ENCODE results near the gene LRRC43. TPM values are rescaled to one million over a fixed set of nuclear protein-coding genes. Genes with fewer than 3 reads are reported as not detected.

The LRRC43 gene
- total RNA-seq, 1 experiment from 2014 or later, result 0.66 TPM

DNA sequence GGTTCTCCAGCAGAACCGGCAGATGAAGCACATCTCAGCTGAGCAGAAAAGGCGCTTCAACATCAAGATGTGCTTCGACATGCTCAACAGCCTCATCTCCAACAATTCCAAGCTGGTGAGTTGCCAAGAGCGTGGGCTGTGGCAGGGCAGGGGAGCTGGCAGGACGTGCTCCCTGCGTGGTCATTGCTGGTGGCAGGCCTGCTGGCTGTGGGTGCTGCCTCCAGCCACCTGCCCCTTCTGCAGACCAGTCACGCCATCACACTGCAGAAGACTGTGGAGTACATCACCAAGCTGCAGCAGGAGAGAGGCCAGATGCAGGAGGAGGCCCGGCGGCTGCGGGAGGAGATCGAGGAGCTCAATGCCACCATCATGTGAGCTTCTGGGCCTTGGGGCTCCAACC is 44.7 kb upstream of the LRRC43 start:
- H3K4me3 ChIP-seq (ENCODE audit: low read length), result no peak overlapping the region

DNA sequence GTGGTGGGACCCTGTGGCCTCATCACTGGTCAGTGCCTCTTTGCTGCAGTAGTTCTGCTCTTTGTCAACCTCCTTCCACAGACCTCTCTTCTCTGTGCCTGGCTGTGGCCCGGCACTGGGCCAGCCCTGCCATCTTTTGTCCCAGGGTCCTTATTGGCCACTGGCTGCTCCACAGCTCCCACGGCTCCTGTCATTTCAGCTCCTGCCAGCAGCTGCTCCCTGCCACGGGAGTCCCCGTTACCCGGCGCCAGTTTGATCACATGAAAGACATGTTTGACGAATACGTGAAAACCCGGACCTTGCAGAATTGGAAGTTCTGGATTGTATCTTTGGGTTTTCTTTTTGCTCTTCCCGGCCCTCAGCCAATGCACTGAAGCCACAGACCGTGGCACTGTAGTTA is 44.3 kb upstream of the LRRC43 start:
- Histone ChIP-seq H3K4me2 (ENCODE audit: low read length) (no peak overlapping the region), H3F3A (ENCODE audit: low read length, unreplicated experiment) (no peaks in the 10 kb centered on the region), H2AFZ (ENCODE audit: low read length) (no peak overlapping the region), H3K9me3 (ENCODE audit: low read length) (no peaks in the 10 kb centered on the region), H3K36me3 (ENCODE audit: low read depth, low read length) (peaks cover 23% of the 10 kb centered on the region; the same call in 1 of the 2 replicates), H3K27me3 (ENCODE audit: low read length) (no peaks in the 10 kb centered on the region), H3K27ac (ENCODE audit: low read length) (no peak overlapping the region), H3K4me1 (ENCODE audit: insufficient read depth, low read length) (no peaks in the 10 kb centered on the region), H3K79me2 (ENCODE audit: low read length) (no peaks in the 10 kb centered on the region), H3K4me3 (ENCODE audit: low read length) (no peak overlapping the region), H3K9ac (ENCODE audit: low read length) (no peak overlapping the region), H3K9me2 (replicated peaks; ENCODE audit: low read length) (no peaks in the 10 kb centered on the region), H4K20me1 (ENCODE audit: low read length) (no peaks in the 10 kb centered on the region)
- TF ChIP-seq, protein P1, sequence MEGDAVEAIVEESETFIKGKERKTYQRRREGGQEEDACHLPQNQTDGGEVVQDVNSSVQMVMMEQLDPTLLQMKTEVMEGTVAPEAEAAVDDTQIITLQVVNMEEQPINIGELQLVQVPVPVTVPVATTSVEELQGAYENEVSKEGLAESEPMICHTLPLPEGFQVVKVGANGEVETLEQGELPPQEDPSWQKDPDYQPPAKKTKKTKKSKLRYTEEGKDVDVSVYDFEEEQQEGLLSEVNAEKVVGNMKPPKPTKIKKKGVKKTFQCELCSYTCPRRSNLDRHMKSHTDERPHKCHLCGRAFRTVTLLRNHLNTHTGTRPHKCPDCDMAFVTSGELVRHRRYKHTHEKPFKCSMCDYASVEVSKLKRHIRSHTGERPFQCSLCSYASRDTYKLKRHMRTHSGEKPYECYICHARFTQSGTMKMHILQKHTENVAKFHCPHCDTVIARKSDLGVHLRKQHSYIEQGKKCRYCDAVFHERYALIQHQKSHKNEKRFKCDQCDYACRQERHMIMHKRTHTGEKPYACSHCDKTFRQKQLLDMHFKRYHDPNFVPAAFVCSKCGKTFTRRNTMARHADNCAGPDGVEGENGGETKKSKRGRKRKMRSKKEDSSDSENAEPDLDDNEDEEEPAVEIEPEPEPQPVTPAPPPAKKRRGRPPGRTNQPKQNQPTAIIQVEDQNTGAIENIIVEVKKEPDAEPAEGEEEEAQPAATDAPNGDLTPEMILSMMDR (conservative IDR thresholded peaks at IDR 0.05; ENCODE audit: low read depth, low read length), result no peak
- TF ChIP-seq EZH2 (IDR thresholded peaks at IDR 0.05; ENCODE audit: low read length, unreplicated experiment), result no peak
- TF ChIP-seq EZH2phosphoT487 (IDR thresholded peaks at IDR 0.05; ENCODE audit: borderline replicate concordance, low read length), result no peak
- POLR2A ChIA-PET (ENCODE audit: unreplicated experiment), result no interaction called here
- CTCF ChIA-PET, result no interaction called here
- no TSS peak for BruUV-seq (replicated peaks)
- DNase-seq (no peak), ATAC-seq (no peak)
- intact Hi-C loops (cut with micrococcal nuclease), result no loop called here

More for the DNA sequence above, 44.7 kb upstream of the LRRC43 start:
- TF ChIP-seq EZH2 (IDR thresholded peaks at IDR 0.05; ENCODE audit: low read length, unreplicated experiment) (no peak), EZH2phosphoT487 (IDR thresholded peaks at IDR 0.05; ENCODE audit: borderline replicate concordance, low read length) (no peak)
- TF ChIP-seq, protein P1 (conservative IDR thresholded peaks at IDR 0.05; ENCODE audit: low read depth, low read length), result no peak
- POLR2A ChIA-PET (ENCODE audit: unreplicated experiment), result no interaction called here
- intact Hi-C loops (cut with micrococcal nuclease), result no loop called here
- Histone ChIP-seq H2AFZ (ENCODE audit: low read length) (no peak overlapping the region), H3K9ac (ENCODE audit: low read length) (no peak overlapping the region), H4K20me1 (ENCODE audit: low read length) (no peaks in the 10 kb centered on the region), H3K4me1 (ENCODE audit: insufficient read depth, low read length) (no peaks in the 10 kb centered on the region), H3K9me2 (replicated peaks; ENCODE audit: low read length) (no peaks in the 10 kb centered on the region), H3K79me2 (ENCODE audit: low read length) (no peaks in the 10 kb centered on the region), H3K9me3 (ENCODE audit: low read length) (no peaks in the 10 kb centered on the region), H3K36me3 (ENCODE audit: low read depth, low read length) (peaks cover 26% of the 10 kb centered on the region; the same call in 1 of the 2 replicates), H3K27ac (ENCODE audit: low read length) (no peak overlapping the region), H3K4me2 (ENCODE audit: low read length) (no peak overlapping the region), H3K27me3 (ENCODE audit: low read length) (no peaks in the 10 kb centered on the region), H3F3A (ENCODE audit: low read length, unreplicated experiment) (no peaks in the 10 kb centered on the region)
- DNase-seq, result no peak
- ATAC-seq, result no peak
- BruUV-seq (replicated peaks), result no TSS peak
- CTCF ChIA-PET, result no interaction called here

DNA sequence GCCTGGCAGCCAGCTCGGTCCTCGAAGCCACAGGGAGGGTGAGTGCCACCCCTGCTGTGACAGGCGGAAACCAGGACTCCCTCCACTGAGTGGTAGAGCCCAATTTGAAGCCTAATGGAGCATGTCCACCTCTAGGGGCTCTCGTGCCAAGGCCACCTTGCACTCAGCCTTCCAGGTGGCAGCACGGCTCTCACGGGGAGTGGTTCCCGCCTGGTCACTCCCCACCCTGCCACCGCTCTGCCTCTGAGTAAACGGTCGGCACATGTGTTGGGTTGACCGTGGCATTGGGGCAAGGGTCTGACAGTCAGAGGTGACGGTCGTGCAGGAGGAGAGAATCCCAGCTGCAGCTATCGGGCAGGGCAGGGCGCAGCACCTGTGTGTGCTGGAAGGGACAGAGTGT is 43.7 kb upstream of the LRRC43 start:
- H3K9me2 ChIP-seq (replicated peaks; ENCODE audit: low read length), result no peaks in the 10 kb centered on the region
- H3F3A ChIP-seq (ENCODE audit: low read length, unreplicated experiment), result no peaks in the 10 kb centered on the region
- no peaks in the 10 kb centered on the region for H3K9me3 ChIP-seq (ENCODE audit: low read length)
- H3K4me2 ChIP-seq (ENCODE audit: low read length), result no peak overlapping the region
- ChIA-PET POLR2A (ENCODE audit: unreplicated experiment) (no interaction called here), CTCF (no interaction called here)
- BruUV-seq (replicated peaks), result no TSS peak
- H3K79me2 ChIP-seq (ENCODE audit: low read length), result no peaks in the 10 kb centered on the region
- no peak for TF ChIP-seq EZH2 (IDR thresholded peaks at IDR 0.05; ENCODE audit: low read length, unreplicated experiment)
- TF ChIP-seq, protein P1 (conservative IDR thresholded peaks at IDR 0.05; ENCODE audit: low read depth, low read length), result no peak
- no peak for TF ChIP-seq EZH2phosphoT487 (IDR thresholded peaks at IDR 0.05; ENCODE audit: borderline replicate concordance, low read length)
- no peak overlapping the region for H2AFZ ChIP-seq (ENCODE audit: low read length)
- DNase-seq, result no peak
- no peak for ATAC-seq
- H3K27ac ChIP-seq (ENCODE audit: low read length), result no peak overlapping the region
- intact Hi-C loops (cut with micrococcal nuclease), result no loop called here
- H3K9ac ChIP-seq (ENCODE audit: low read length), result no peak overlapping the region
- H3K36me3 ChIP-seq (ENCODE audit: low read depth, low read length), result peaks cover 18% of the 10 kb centered on the region; the same call in 1 of the 2 replicates
- H3K27me3 ChIP-seq (ENCODE audit: low read length), result no peaks in the 10 kb centered on the region
- no peak overlapping the region for H3K4me3 ChIP-seq (ENCODE audit: low read length)
- no peaks in the 10 kb centered on the region for H3K4me1 ChIP-seq (ENCODE audit: insufficient read depth, low read length)
- no peaks in the 10 kb centered on the region for H4K20me1 ChIP-seq (ENCODE audit: low read length)
